Esophagus (tissue), 2 donors: Measurements from ENCODE around the gene YAE1. TPM values are rescaled to one million over a fixed set of nuclear protein-coding genes. Genes with fewer than 3 reads are reported as not detected.
A peak's percentile ranks its signal among the peaks of the same experiment; 100 is the strongest.

Experiments used
- H3K27ac ChIP-seq, 2 donors: one replicate each; pipeline ENCODE4 v1.5.1; 2013; ENCODE audit warnings: low read depth in 2 of 2, mild to moderate bottlenecking in 2 of 2, inconsistent platforms in 1 of 2, low read length in 1 of 2, moderate library complexity in 1 of 2
- H3K27me3 ChIP-seq, 2 donors: one replicate each; pipeline ENCODE4 v1.6.1; 2013; ENCODE audit warnings: low read length in 2 of 2, control low read depth in 1 of 2, mild to moderate bottlenecking in 1 of 2; ENCODE audit not compliant: insufficient read depth in 2 of 2, control insufficient read depth in 1 of 2
- H3K36me3 ChIP-seq, 2 donors: one replicate each; pipeline ENCODE4 v1.6.1; 2013; ENCODE audit warnings: low read length in 1 of 2; ENCODE audit not compliant: control insufficient read depth in 2 of 2, insufficient read depth in 2 of 2
- H3K4me1 ChIP-seq, 2 donors: one replicate each; pipeline ENCODE4 v1.6.1; 2013; ENCODE audit warnings: low read length in 1 of 2; ENCODE audit not compliant: control insufficient read depth in 2 of 2, insufficient read depth in 2 of 2
- H3K4me3 ChIP-seq, 2 donors: one replicate each; pipeline ENCODE4 v1.5.1; 2013; ENCODE audit warnings: low read length in 2 of 2, mild to moderate bottlenecking in 2 of 2, low read depth in 1 of 2, moderate library complexity in 1 of 2
- H3K9me3 ChIP-seq, 2 donors: one replicate each; pipeline ENCODE4 v1.6.1; 2013; ENCODE audit warnings: mild to moderate bottlenecking in 2 of 2, low read depth in 1 of 2, low read length in 1 of 2, moderate library complexity in 1 of 2; ENCODE audit not compliant: control insufficient read depth in 2 of 2, insufficient read depth in 1 of 2
- WGBS, 2 donors: extraction: QIAGEN DNeasy Blood & Tissue Kit; methylation state at CpG; one replicate each; pipeline ENCODE4 v1.1.7; 2013; 5-methylcytosine and 5-hydroxymethylcytosine counted together
- polyA plus RNA-seq, 2 donors: library from polyadenylated mRNA; stranded (reverse); fragments of 200-250 nt; gene quantifications; one replicate each; pipeline ENCODE4 v1.2.3, GENCODE V29; 2013
- donor health status: healthy with polysubstance abuse.
- donor health status: Bipolar disorder and iron deficiency.

YAE1 gene
- polyA plus RNA-seq, 2 donors = 20.8 to 30.2 TPM

- H3K4me3 ChIP-seq = no peak overlapping the region
- H3K27ac ChIP-seq = no peak overlapping the region
- no peaks in the 10 kb centered on the region for H3K27me3 ChIP-seq
- no peaks in the 10 kb centered on the region for H3K9me3 ChIP-seq
- 97% methylated on average over 2 of the region's 2 CpGs for WGBS, 2 donors
- H3K36me3 ChIP-seq = peaks cover 0 to 3% of the 10 kb centered on the region in 2 donors
- H3K4me1 ChIP-seq = no peaks in the 10 kb centered on the region
Observed at GRCh38 chr7:39574673-39575349, 8.6 kb downstream of the YAE1 start.

- Histone ChIP-seq H3K36me3 (no peaks in the 10 kb centered on the region), H3K4me1 (no peaks in the 10 kb centered on the region), H3K4me3 (no peak overlapping the region), H3K27me3 (no peaks in the 10 kb centered on the region), H3K9me3 (no peaks in the 10 kb centered on the region), H3K27ac (no peak overlapping the region)
- 94 to 96% methylated on average over 26 to 27 of the region's 27 CpGs for WGBS, 2 donors
Observed at GRCh38 chr7:39577229-39577874, 11.1 kb downstream of the YAE1 start.

GRCh38 chr7:39580149-39580874 lies 14.1 kb downstream of the YAE1 start:
- Histone ChIP-seq H3K9me3 (no peaks in the 10 kb centered on the region), H3K4me3 (no peak overlapping the region), H3K4me1 (no peaks in the 10 kb centered on the region), H3K36me3 (no peaks in the 10 kb centered on the region), H3K27ac (no peak overlapping the region), H3K27me3 (no peaks in the 10 kb centered on the region)
- WGBS, 2 donors = 16 to 20% methylated on average over 8 of the region's 8 CpGs

GRCh38 chr7:39582536-39582935 lies 16.3 kb downstream of the YAE1 start:
- H3K4me1 ChIP-seq = no peaks in the 10 kb centered on the region
- no peak overlapping the region for H3K27ac ChIP-seq
- H3K9me3 ChIP-seq = no peaks in the 10 kb centered on the region
- no peaks in the 10 kb centered on the region for H3K27me3 ChIP-seq
- H3K4me3 ChIP-seq = no peak overlapping the region
- H3K36me3 ChIP-seq = no peaks in the 10 kb centered on the region
- 90 to 92% methylated on average over 2 of the region's 2 CpGs for WGBS, 2 donors

GRCh38 chr7:39583539-39583938 lies 17.3 kb downstream of the YAE1 start:
- no peaks in the 10 kb centered on the region for H3K4me1 ChIP-seq
- H3K27ac ChIP-seq = no peak overlapping the region
- 72 to 74% methylated on average over 2 of the region's 2 CpGs for WGBS, 2 donors

GRCh38 chr7:39587393-39587792 lies 21.2 kb downstream of the YAE1 start:
- Histone ChIP-seq H3K9me3 (no peaks in the 10 kb centered on the region), H3K4me1 (no peaks in the 10 kb centered on the region), H3K4me3 (no peak overlapping the region), H3K27ac (no peak overlapping the region), H3K36me3 (no peaks in the 10 kb centered on the region), H3K27me3 (no peaks in the 10 kb centered on the region)

More at GRCh38 chr7:39583539-39583938, 17.3 kb downstream of the YAE1 start:
- Histone ChIP-seq H3K9me3 (no peaks in the 10 kb centered on the region), H3K4me3 (no peak overlapping the region), H3K27me3 (no peaks in the 10 kb centered on the region), H3K36me3 (no peaks in the 10 kb centered on the region)

GRCh38 chr7:39588416-39588815 lies 22.2 kb downstream of the YAE1 start:
- no peak overlapping the region for H3K27ac ChIP-seq
- whole genome bisulfite sequencing, 2 donors = 61 to 65% methylated on average over 5 of the region's 5 CpGs

GRCh38 chr7:39589323-39590111 lies 23.3 kb downstream of the YAE1 start:
- Histone ChIP-seq H3K9me3 (no peaks in the 10 kb centered on the region), H3K4me1 (no peaks in the 10 kb centered on the region), H3K27me3 (no peaks in the 10 kb centered on the region), H3K27ac (peak overlapping the region; percentile 42 to 65), H3K4me3 (no peak overlapping the region), H3K36me3 (no peaks in the 10 kb centered on the region)
- WGBS, 2 donors = 46 to 49% methylated on average over 7 of the region's 7 CpGs

More at GRCh38 chr7:39588416-39588815, 22.2 kb downstream of the YAE1 start:
- no peaks in the 10 kb centered on the region for H3K4me1 ChIP-seq
- no peaks in the 10 kb centered on the region for H3K36me3 ChIP-seq
- no peak overlapping the region for H3K4me3 ChIP-seq
- no peaks in the 10 kb centered on the region for H3K9me3 ChIP-seq
- H3K27me3 ChIP-seq = no peaks in the 10 kb centered on the region

GRCh38 chr7:39592586-39592985 lies 26.4 kb downstream of the YAE1 start:
- Histone ChIP-seq H3K36me3 (no peaks in the 10 kb centered on the region), H3K4me1 (no peaks in the 10 kb centered on the region), H3K9me3 (no peaks in the 10 kb centered on the region), H3K27ac (no peak overlapping the region), H3K4me3 (no peak overlapping the region), H3K27me3 (no peaks in the 10 kb centered on the region)
- WGBS, 2 donors = 38 to 58% methylated on average over 2 of the region's 2 CpGs
